Neural progenitor cell (in vitro differentiated cells): ENCODE measurements around the gene ECEL1.

Source experiments
- EZH2 ChIP-seq: fragments of 200-600 bp; sonication (generic); IDR thresholded peaks from 2 replicates; pipeline ENCODE4 v1.6.1; 2017; ENCODE audit warnings: antibody characterized with exemption, mild to moderate bottlenecking, moderate library complexity
- TF ChIP-seq, protein P1 (sequence below): fragments of 200-600 bp; sonication (generic); IDR thresholded peaks from 2 replicates; pipeline ENCODE4 v1.5.1; 2017; ENCODE audit warnings: antibody characterized with exemption, mild to moderate bottlenecking

DNA sequence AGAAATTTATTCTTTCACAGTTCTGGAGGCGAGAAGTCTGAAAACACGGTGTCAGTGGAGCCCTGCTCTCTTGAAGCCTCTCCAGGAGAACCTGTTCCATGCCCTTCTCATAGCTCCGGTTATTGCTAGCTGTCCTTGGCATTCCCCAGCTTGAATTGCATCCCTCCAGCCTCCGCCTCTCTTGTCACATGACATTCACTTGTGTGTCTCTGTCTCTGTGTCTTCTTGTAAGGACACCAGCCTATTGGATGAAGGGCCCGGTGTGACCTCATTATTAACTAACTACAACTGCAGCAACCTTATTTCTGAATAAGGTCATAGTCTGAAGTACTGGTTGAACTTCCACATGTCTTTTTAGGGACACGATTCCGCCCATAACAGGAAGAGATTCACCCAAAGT, 28.0 kb upstream of the ECEL1 start:
- TF ChIP-seq, protein P1, sequence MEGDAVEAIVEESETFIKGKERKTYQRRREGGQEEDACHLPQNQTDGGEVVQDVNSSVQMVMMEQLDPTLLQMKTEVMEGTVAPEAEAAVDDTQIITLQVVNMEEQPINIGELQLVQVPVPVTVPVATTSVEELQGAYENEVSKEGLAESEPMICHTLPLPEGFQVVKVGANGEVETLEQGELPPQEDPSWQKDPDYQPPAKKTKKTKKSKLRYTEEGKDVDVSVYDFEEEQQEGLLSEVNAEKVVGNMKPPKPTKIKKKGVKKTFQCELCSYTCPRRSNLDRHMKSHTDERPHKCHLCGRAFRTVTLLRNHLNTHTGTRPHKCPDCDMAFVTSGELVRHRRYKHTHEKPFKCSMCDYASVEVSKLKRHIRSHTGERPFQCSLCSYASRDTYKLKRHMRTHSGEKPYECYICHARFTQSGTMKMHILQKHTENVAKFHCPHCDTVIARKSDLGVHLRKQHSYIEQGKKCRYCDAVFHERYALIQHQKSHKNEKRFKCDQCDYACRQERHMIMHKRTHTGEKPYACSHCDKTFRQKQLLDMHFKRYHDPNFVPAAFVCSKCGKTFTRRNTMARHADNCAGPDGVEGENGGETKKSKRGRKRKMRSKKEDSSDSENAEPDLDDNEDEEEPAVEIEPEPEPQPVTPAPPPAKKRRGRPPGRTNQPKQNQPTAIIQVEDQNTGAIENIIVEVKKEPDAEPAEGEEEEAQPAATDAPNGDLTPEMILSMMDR, result no peak
- TF ChIP-seq EZH2, result no peak
